Panc1 (cell line): ENCODE results near the gene INTS3. TPM values are rescaled to one million over a fixed set of nuclear protein-coding genes. Genes with fewer than 3 reads are reported as not detected.

Source experiments
- ATAC-seq: fragments of 200-7000 bp; cut with Tn5 transposase; 2 replicates; pipeline ENCODE4 v1.9.1; 2020; ENCODE audit warnings: mild to moderate bottlenecking, moderate library complexity
- BruUV-seq: library from RNA; stranded (reverse); fragments of 400-500 nt; replicated peaks from 2 replicates; lab custom pipeline; 2021; lab: Mats Ljungman, UMichigan
- CTCF ChIA-PET: fragments of 300-600 bp; sonication (Branson Sonifier 250); formaldehyde crosslinking; loops from one replicate; lab custom pipeline; 2022; ENCODE audit warnings: antibody characterized with exemption; lab: Charles Lee
- POLR2A ChIA-PET: fragments of 300-600 bp; sonication (Branson Sonifier 250); formaldehyde crosslinking; loops from one replicate; lab custom pipeline; 2022; ENCODE audit warnings: antibody characterized with exemption; lab: Charles Lee
- DNase-seq: peaks from one replicate; pipeline ENCODE4 v3.0.0-alpha.2; 2010; ENCODE audit warnings: low read depth, low spot score
- H3K27ac ChIP-seq: 2 replicates; pipeline ENCODE4 v1.5.1; 2011; ENCODE audit warnings: mild to moderate bottlenecking, low read length, inconsistent platforms
- H3K27me3 ChIP-seq: fragments of 200-500 bp; sonication (Bioruptor generic); 2 replicates; pipeline ENCODE4 v1.6.0; 2014; ENCODE audit warnings: low read length, inconsistent platforms; ENCODE audit not compliant: control insufficient read depth, insufficient read depth
- H3K36me3 ChIP-seq: fragments of 200-500 bp; sonication (Bioruptor generic); 2 replicates; pipeline ENCODE4 v1.5.1; 2014; ENCODE audit warnings: inconsistent platforms, mild to moderate bottlenecking, low read length, moderate library complexity; ENCODE audit not compliant: control insufficient read depth, insufficient read depth
- H3K4me1 ChIP-seq: 2 replicates; pipeline ENCODE4 v1.5.1; 2011; ENCODE audit warnings: inconsistent platforms, mild to moderate bottlenecking, low read length, moderate library complexity; ENCODE audit not compliant: control insufficient read depth, insufficient read depth
- H3K4me3 ChIP-seq, 2 experiments: 2 replicates each; pipeline ENCODE4 v1.5.1; 2011 to 2012; ENCODE audit warnings: low read depth in 2 of 2, low read length in 2 of 2, mild to moderate bottlenecking in 2 of 2, inconsistent platforms in 1 of 2, moderate library complexity in 1 of 2
- H3K9me3 ChIP-seq: fragments of 200-500 bp; sonication (Bioruptor generic); 2 replicates; pipeline ENCODE4 v1.5.1; 2014; ENCODE audit warnings: low read depth, mild to moderate bottlenecking, inconsistent platforms, low read length, moderate library complexity; ENCODE audit not compliant: control insufficient read depth, insufficient read depth
- CTCF ChIP-seq: fragments of 450-650 bp; IDR thresholded peaks from 2 replicates; pipeline ENCODE4 v1.5.1; 2017; ENCODE audit warnings: mild to moderate bottlenecking
- POLR2AphosphoS5 ChIP-seq: IDR thresholded peaks from 2 replicates; pipeline ENCODE4 v1.6.1; 2012; ENCODE audit warnings: mild to moderate bottlenecking, low read depth, low read length, moderate library complexity
- SIN3A ChIP-seq: IDR thresholded peaks from 2 replicates; pipeline ENCODE4 v1.6.1; 2012; ENCODE audit warnings: low read depth, mild to moderate bottlenecking, low read length, moderate library complexity, borderline replicate concordance; ENCODE audit not compliant: insufficient read depth
- TCF7L2 ChIP-seq: IDR thresholded peaks from 2 replicates; pipeline ENCODE4 v1.6.1; 2011; ENCODE audit warnings: mild to moderate bottlenecking, low read depth, low read length, inconsistent platforms
- in situ Hi-C: cut with HindIII; loops from 2 replicates; pipeline ENCODE4 v1.10.0; 2016; ENCODE audit warnings: low sequenced_read_pairs, low pct_unique_long_range_greater_than_20kb
- intact Hi-C: fragments of 100-400 bp; cut with micrococcal nuclease; formaldehyde crosslinking; loops from one replicate; pipeline ENCODE4 v1.10.0; 2022; ENCODE audit not compliant: unreplicated experiment
- total RNA-seq: library from RNA; stranded (reverse); gene quantifications from one replicate; pipeline ENCODE4 v1.2.1, GENCODE V29; 2021; ENCODE audit not compliant: unreplicated experiment
- TF ChIP-seq, protein P1 (sequence below), 2 experiments: IDR thresholded peaks; 2 replicates each; pipeline ENCODE4 v1.6.1; 2011 to 2012; ENCODE audit warnings: low read depth in 2 of 2, control low read depth in 1 of 2, low read length in 1 of 2, mild to moderate bottlenecking in 1 of 2, moderate library complexity in 1 of 2; ENCODE audit not compliant: insufficient read depth in 1 of 2

Gene INTS3
- total RNA-seq, 1 experiment from 2014 or later, result 77.3 TPM

DNA sequence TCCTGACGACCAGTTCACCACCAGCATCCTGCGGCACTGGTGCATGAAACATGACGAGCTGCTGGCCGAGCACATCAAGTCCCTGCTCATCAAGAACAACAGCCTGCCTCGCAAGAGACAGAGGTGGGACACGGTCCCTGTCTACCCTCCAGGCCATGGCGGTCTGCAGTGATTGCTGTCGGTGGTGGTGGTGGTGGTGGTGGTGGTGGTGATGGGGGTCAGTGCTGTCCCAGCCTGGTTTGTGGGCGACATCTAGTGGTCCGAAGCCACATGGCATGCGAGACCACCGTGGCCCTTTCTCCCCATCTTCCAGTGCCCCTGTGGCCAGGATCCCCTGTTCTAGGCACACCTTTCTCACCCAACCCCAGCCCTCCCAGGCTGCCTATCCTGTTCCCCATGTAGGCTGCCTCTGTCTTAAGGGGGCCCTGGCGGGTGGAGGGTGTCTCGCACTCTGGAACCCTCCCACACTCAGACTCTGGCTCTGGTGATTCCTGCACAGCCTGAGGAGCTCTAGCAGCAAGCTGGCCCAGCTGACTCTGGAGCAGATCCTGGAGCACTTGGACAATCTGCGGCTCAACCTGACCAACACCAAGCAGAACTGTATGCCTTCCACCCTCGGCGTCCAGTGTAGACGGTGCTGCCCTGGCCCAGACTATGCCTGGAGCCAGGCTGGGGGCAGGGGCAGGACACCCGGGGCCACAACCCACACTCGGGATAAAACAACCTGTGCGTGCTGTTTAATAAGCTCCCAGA lies 44.2 kb downstream of the INTS3 start:
- Histone ChIP-seq H3K36me3 (peaks cover 9% of the 10 kb centered on the region; the same call in 1 of the 2 replicates), H3K4me3 (no peak overlapping the region), H3K4me1 (peaks cover 8% of the 10 kb centered on the region), H3K27ac (no peak overlapping the region), H3K9me3 (no peaks in the 10 kb centered on the region), H3K27me3 (no peaks in the 10 kb centered on the region)
- in situ Hi-C loops, result no loop called here
- ATAC-seq (no peak), DNase-seq (no peak)
- CTCF ChIA-PET, result interaction anchor here (0.7 kb wide), 1 partner anchor 94 kb away, joined by 3 read pairs; no protein-coding TSS in a partner anchor
- TF ChIP-seq TCF7L2 (no peak), CTCF (peak; percentile 82; the same call in 1 of the 2 replicates)
- intact Hi-C loops, result loop anchor here (5.0 to 10.0 kb wide), 2 partner anchors 95 to 257 kb away; partner anchors contain the start of gene NPR1
- POLR2A ChIA-PET, result interaction anchor here (0.5 kb wide), 1 partner anchor 11 kb away, joined by 4 read pairs; no protein-coding TSS in a partner anchor
- BruUV-seq, result no TSS peak

GRCh38 chr1:153773096-153773921 lies 45.5 kb downstream of the INTS3 start:
- H3K4me1 ChIP-seq, result peaks cover 8% of the 10 kb centered on the region
- H3K27ac ChIP-seq, result no peak overlapping the region
- peaks cover 8% of the 10 kb centered on the region; the same call in 1 of the 2 replicates for H3K36me3 ChIP-seq
- ATAC-seq (no peak), DNase-seq (no peak)
- intact Hi-C loops, result loop anchor here (5.0 to 10.0 kb wide), 2 partner anchors 96 to 259 kb away; partner anchors contain the start of gene NPR1
- ChIA-PET POLR2A (no interaction called here), CTCF (interaction anchor here (0.6 to 0.7 kb wide), 2 partner anchors 96 to 201 kb away, joined by 4 to 8 read pairs; no protein-coding TSS in a partner anchor)
- no peaks in the 10 kb centered on the region for H3K9me3 ChIP-seq
- in situ Hi-C loops, result no loop called here
- no peak overlapping the region for H3K4me3 ChIP-seq
- TF ChIP-seq CTCF (no peak), SIN3A (no peak)
- H3K27me3 ChIP-seq, result no peaks in the 10 kb centered on the region
- BruUV-seq, result TSS peak; percentile 89

DNA sequence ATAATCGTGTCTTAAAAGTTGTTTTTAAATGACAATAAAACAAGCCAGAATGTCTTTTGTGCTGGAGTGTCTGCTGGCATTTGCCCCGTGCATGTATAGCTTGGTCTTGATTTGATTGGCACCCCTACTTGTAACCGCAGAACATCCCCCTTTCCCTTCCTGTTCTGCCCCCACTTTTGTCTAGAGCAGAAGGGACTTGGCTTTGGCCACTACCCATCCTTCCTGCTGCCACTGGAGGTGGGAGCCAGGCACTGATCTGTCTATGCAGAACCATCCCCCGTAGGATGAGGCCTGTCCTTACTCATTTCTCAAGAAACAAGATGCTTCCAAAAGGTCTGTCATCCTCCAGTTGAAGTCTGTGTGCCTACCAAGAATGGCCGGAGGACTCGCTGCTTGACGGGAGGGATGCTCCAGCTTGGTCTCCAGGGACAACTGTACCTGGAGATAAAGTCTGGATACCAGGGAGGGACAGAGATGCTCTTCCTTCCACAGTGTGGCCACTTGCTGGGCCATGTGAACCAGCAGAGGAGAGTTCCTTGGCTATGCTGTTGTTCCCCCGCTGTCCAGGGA lies 46.3 kb downstream of the INTS3 start:
- no TSS peak for BruUV-seq
- H3K27ac ChIP-seq, result no peak overlapping the region
- no peak for TF ChIP-seq POLR2AphosphoS5
- TF ChIP-seq TCF7L2, result no peak
- no peak for TF ChIP-seq CTCF
- no peak for TF ChIP-seq SIN3A
- TF ChIP-seq, protein P1, sequence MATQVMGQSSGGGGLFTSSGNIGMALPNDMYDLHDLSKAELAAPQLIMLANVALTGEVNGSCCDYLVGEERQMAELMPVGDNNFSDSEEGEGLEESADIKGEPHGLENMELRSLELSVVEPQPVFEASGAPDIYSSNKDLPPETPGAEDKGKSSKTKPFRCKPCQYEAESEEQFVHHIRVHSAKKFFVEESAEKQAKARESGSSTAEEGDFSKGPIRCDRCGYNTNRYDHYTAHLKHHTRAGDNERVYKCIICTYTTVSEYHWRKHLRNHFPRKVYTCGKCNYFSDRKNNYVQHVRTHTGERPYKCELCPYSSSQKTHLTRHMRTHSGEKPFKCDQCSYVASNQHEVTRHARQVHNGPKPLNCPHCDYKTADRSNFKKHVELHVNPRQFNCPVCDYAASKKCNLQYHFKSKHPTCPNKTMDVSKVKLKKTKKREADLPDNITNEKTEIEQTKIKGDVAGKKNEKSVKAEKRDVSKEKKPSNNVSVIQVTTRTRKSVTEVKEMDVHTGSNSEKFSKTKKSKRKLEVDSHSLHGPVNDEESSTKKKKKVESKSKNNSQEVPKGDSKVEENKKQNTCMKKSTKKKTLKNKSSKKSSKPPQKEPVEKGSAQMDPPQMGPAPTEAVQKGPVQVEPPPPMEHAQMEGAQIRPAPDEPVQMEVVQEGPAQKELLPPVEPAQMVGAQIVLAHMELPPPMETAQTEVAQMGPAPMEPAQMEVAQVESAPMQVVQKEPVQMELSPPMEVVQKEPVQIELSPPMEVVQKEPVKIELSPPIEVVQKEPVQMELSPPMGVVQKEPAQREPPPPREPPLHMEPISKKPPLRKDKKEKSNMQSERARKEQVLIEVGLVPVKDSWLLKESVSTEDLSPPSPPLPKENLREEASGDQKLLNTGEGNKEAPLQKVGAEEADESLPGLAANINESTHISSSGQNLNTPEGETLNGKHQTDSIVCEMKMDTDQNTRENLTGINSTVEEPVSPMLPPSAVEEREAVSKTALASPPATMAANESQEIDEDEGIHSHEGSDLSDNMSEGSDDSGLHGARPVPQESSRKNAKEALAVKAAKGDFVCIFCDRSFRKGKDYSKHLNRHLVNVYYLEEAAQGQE (IDR thresholded peaks at IDR 0.05; ENCODE audit: insufficient read depth in 1 of 2, low read depth in 2 of 2, low read length in 1 of 2), result no peak
- no peak for DNase-seq
- ChIA-PET CTCF (interaction anchor here (0.7 kb wide), 1 partner anchor 202 kb away, joined by 4 read pairs; no protein-coding TSS in a partner anchor), POLR2A (no interaction called here)
- H3K27me3 ChIP-seq, result no peaks in the 10 kb centered on the region
- intact Hi-C loops (loop anchor here (5.0 to 10.0 kb wide), 2 partner anchors 97 to 259 kb away; partner anchors contain the start of gene NPR1), in situ Hi-C loops (no loop called here)
- peaks cover 8% of the 10 kb centered on the region for H3K4me1 ChIP-seq
- ATAC-seq, result no peak
- no peak overlapping the region for H3K4me3 ChIP-seq
- no peaks in the 10 kb centered on the region for H3K9me3 ChIP-seq
- H3K36me3 ChIP-seq, result peaks cover 6% of the 10 kb centered on the region; the same call in 1 of the 2 replicates
